Trophoblast cell (in vitro differentiated cells and primary cell): ENCODE data around the gene CHRNA9.

Experiments
- DNase-seq, 2 donors: peaks; one replicate each; pipeline ENCODE4 v3.0.0-alpha.2; 2016
- H2AFZ ChIP-seq: 2 replicates; pipeline ENCODE4 v1.6.1; 2013; ENCODE audit warnings: low read length, moderate library complexity, mild to moderate bottlenecking; ENCODE audit not compliant: insufficient read depth, poor library complexity
- H2AK5ac ChIP-seq: 2 replicates; pipeline ENCODE4 v1.6.1; 2013; ENCODE audit warnings: mild to moderate bottlenecking, low read length
- H2BK120ac ChIP-seq: 2 replicates; pipeline ENCODE4 v1.6.1; 2013; ENCODE audit warnings: low read length, mild to moderate bottlenecking, moderate library complexity; ENCODE audit not compliant: insufficient read depth, poor library complexity
- H2BK12ac ChIP-seq: 2 replicates; pipeline ENCODE4 v1.6.1; 2013; ENCODE audit warnings: mild to moderate bottlenecking, low read length, moderate library complexity
- H2BK5ac ChIP-seq: 2 replicates; pipeline ENCODE4 v1.6.1; 2013; ENCODE audit warnings: low read length, low read depth, moderate library complexity, mild to moderate bottlenecking; ENCODE audit not compliant: poor library complexity
- H3K14ac ChIP-seq: 2 replicates; pipeline ENCODE4 v1.6.1; 2013; ENCODE audit warnings: mild to moderate bottlenecking, low read length
- H3K18ac ChIP-seq: 2 replicates; pipeline ENCODE4 v1.6.1; 2013; ENCODE audit warnings: mild to moderate bottlenecking, low read length
- H3K23ac ChIP-seq: 2 replicates; pipeline ENCODE4 v1.6.1; 2013; ENCODE audit warnings: low read length
- H3K27ac ChIP-seq: 2 replicates; pipeline ENCODE4 v1.5.1; 2013; ENCODE audit warnings: low read depth, mild to moderate bottlenecking, inconsistent platforms, low read length, moderate library complexity
- H3K27me3 ChIP-seq: 2 replicates; pipeline ENCODE4 v1.6.1; 2013; ENCODE audit warnings: inconsistent platforms, mild to moderate bottlenecking, low read length, moderate library complexity; ENCODE audit not compliant: insufficient read depth
- H3K36me3 ChIP-seq, 2 experiments: 1 replicate in 1 of 2; 2 replicates in 1 of 2; pipeline ENCODE4 v1.6.1; 2013; ENCODE audit warnings: low read length in 2 of 2, mild to moderate bottlenecking in 2 of 2, moderate library complexity in 1 of 2; ENCODE audit not compliant: insufficient read depth in 2 of 2, control insufficient read depth in 1 of 2
- H3K4ac ChIP-seq: 2 replicates; pipeline ENCODE4 v1.6.1; 2013; ENCODE audit warnings: low read depth, mild to moderate bottlenecking, low read length, moderate library complexity
- H3K4me1 ChIP-seq, 2 experiments: 1 replicate in 1 of 2; 2 replicates in 1 of 2; pipeline ENCODE4 v1.6.1; 2013; ENCODE audit warnings: low read length in 2 of 2, mild to moderate bottlenecking in 2 of 2, moderate library complexity in 1 of 2; ENCODE audit not compliant: insufficient read depth in 2 of 2, control insufficient read depth in 1 of 2
- H3K4me2 ChIP-seq: 2 replicates; pipeline ENCODE4 v1.6.1; 2013; ENCODE audit warnings: inconsistent platforms, mild to moderate bottlenecking, low read length, moderate library complexity
- H3K4me3 ChIP-seq: 2 replicates; pipeline ENCODE4 v1.5.1; 2013; ENCODE audit warnings: mild to moderate bottlenecking, low read depth, low read length, inconsistent platforms
- H3K79me1 ChIP-seq: one replicate; pipeline ENCODE4 v1.6.1; 2013; ENCODE audit warnings: low read length
- H3K79me2 ChIP-seq: 2 replicates; pipeline ENCODE4 v1.6.1; 2013; ENCODE audit warnings: low read length, mild to moderate bottlenecking; ENCODE audit not compliant: control insufficient read depth, insufficient read depth, poor library complexity
- H3K9ac ChIP-seq: 2 replicates; pipeline ENCODE4 v1.6.1; 2013; ENCODE audit warnings: mild to moderate bottlenecking, low read length
- H3K9me3 ChIP-seq: 2 replicates; pipeline ENCODE4 v1.6.1; 2013; ENCODE audit warnings: low read depth, mild to moderate bottlenecking, control low read depth, inconsistent platforms, low read length; ENCODE audit not compliant: insufficient read depth
- H4K12ac ChIP-seq: 2 replicates; pipeline ENCODE4 v1.6.1; 2013; ENCODE audit warnings: low read depth, mild to moderate bottlenecking, low read length, moderate library complexity
- H4K8ac ChIP-seq: 2 replicates; pipeline ENCODE4 v1.6.1; 2013; ENCODE audit warnings: low read depth, mild to moderate bottlenecking, low read length, moderate library complexity
- H4K91ac ChIP-seq: one replicate; pipeline ENCODE4 v1.6.1; 2013; ENCODE audit warnings: low read depth, mild to moderate bottlenecking, low read length, moderate library complexity
- WGBS: extraction: QIAGEN DNeasy Blood & Tissue Kit; methylation state at CpG from one replicate; pipeline ENCODE4 v1.1.7; 2013; ENCODE audit warnings: missing lambda C conversion rate; ENCODE audit not compliant: insufficient read length, insufficient coverage; ENCODE audit errors: extremely low coverage; 5-methylcytosine and 5-hydroxymethylcytosine counted together

Gene CHRNA9

DNA sequence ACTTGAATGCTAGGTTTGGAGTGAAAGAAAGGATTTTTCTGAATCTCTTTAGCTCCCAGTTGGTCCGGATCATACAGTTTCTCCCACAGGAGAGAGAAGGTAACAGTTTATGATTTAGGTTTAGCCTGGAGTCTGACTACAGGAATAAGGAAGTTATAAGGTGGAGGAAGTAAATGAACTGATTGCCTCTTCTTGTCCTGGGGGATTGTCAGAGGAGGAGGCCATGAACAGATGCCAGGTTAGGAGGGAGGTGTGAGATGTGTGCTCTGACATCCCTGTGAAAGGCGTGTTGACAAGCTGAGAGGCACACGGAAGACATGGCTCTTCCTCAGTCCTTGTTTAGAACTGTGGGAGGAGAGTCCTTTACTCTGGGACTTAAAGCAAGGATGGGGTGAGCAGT, 64.4 kb downstream of the CHRNA9 start:
- no peaks in the 10 kb centered on the region for H3K79me2 ChIP-seq
- no peak overlapping the region for H4K8ac ChIP-seq
- no peak overlapping the region for H2BK12ac ChIP-seq
- H3K18ac ChIP-seq, result no peak overlapping the region
- H3K9me3 ChIP-seq, result no peaks in the 10 kb centered on the region
- H3K4me3 ChIP-seq, result no peak overlapping the region
- H3K4me2 ChIP-seq, result no peak overlapping the region
- H3K27ac ChIP-seq, result no peak overlapping the region
- H3K79me1 ChIP-seq, result peaks cover 7% of the 10 kb centered on the region
- H4K91ac ChIP-seq, result no peak overlapping the region
- WGBS, result no CpG with 5 or more reads among the region's 3 CpGs
- no peak overlapping the region for H3K23ac ChIP-seq
- no peak for DNase-seq
- H2BK5ac ChIP-seq, result no peak overlapping the region
- H3K27me3 ChIP-seq, result no peaks in the 10 kb centered on the region
- H2BK120ac ChIP-seq, result no peak overlapping the region
- H3K4ac ChIP-seq, result no peak overlapping the region
- H2AK5ac ChIP-seq, result no peak overlapping the region
- H3K36me3 ChIP-seq, result no peaks in the 10 kb centered on the region
- no peak overlapping the region for H2AFZ ChIP-seq
- no peak overlapping the region for H3K9ac ChIP-seq
- H3K14ac ChIP-seq, result no peak overlapping the region
- H3K4me1 ChIP-seq, result peaks cover 18 to 19% of the 10 kb centered on the region in 2 experiments
- H4K12ac ChIP-seq, result no peak overlapping the region

GRCh38 chr4:40401096-40401495, 66.0 kb downstream of the CHRNA9 start:
- H2BK120ac ChIP-seq, result no peak overlapping the region
- H3K27ac ChIP-seq, result no peak overlapping the region
- H3K4ac ChIP-seq, result no peak overlapping the region
- no peak overlapping the region for H2BK12ac ChIP-seq
- H3K9ac ChIP-seq, result no peak overlapping the region
- peak overlapping the region; percentile 14 for H4K8ac ChIP-seq
- no peak overlapping the region for H3K4me3 ChIP-seq
- H3K18ac ChIP-seq, result no peak overlapping the region
- H2AK5ac ChIP-seq, result no peak overlapping the region
- H4K91ac ChIP-seq, result peak overlapping the region; percentile 34
- H3K14ac ChIP-seq, result no peak overlapping the region
- no peaks in the 10 kb centered on the region for H3K9me3 ChIP-seq
- peaks cover 7% of the 10 kb centered on the region for H3K79me1 ChIP-seq
- H2BK5ac ChIP-seq, result no peak overlapping the region
- no peaks in the 10 kb centered on the region for H3K36me3 ChIP-seq
- H3K4me2 ChIP-seq, result no peak overlapping the region
- no peak overlapping the region for H2AFZ ChIP-seq
- H3K27me3 ChIP-seq, result no peaks in the 10 kb centered on the region
- peak; percentile 77 to 88 for DNase-seq
- no CpG with 5 or more reads among the region's 6 CpGs for WGBS
- no peak overlapping the region for H3K23ac ChIP-seq
- H3K79me2 ChIP-seq, result no peaks in the 10 kb centered on the region
- no peak overlapping the region for H4K12ac ChIP-seq
- peaks cover 18 to 20% of the 10 kb centered on the region in 2 experiments for H3K4me1 ChIP-seq

DNA sequence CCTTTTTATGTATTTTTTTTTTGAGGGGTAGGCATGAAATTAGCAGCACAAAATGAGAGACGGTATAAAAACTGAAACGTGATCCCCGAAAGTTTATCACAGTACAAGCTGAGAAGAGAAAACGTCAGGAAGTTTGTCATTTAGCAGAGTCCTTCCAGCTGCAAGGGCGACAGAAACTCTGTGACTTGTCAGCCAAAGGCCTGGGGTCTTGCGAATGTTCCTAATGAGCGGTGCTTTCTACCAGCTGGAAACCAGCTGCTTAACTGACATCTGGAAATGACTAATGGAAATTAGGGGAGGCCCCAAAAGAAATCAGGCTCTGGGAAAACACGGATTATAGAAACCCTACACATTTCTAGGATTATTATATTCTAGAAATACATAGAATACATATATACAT, 66.5 kb downstream of the CHRNA9 start:
- no peaks in the 10 kb centered on the region for H3K79me2 ChIP-seq
- no peak for DNase-seq
- H2BK5ac ChIP-seq, result no peak overlapping the region
- H3K27me3 ChIP-seq, result no peaks in the 10 kb centered on the region
- H3K79me1 ChIP-seq, result peaks cover 7% of the 10 kb centered on the region
- no peak overlapping the region for H2BK120ac ChIP-seq
- no peak overlapping the region for H3K4me2 ChIP-seq
- WGBS, result no CpG with 5 or more reads among the region's 8 CpGs
- no peak overlapping the region for H2AK5ac ChIP-seq
- peaks cover 18 to 20% of the 10 kb centered on the region in 2 experiments for H3K4me1 ChIP-seq
- no peak overlapping the region for H4K8ac ChIP-seq
- H2AFZ ChIP-seq, result no peak overlapping the region
- H3K4me3 ChIP-seq, result no peak overlapping the region
- no peaks in the 10 kb centered on the region for H3K36me3 ChIP-seq
- H3K9me3 ChIP-seq, result peaks cover 2% of the 10 kb centered on the region
- H4K91ac ChIP-seq, result peak overlapping the region; percentile 34
- no peak overlapping the region for H2BK12ac ChIP-seq
- no peak overlapping the region for H3K9ac ChIP-seq
- H3K27ac ChIP-seq, result no peak overlapping the region
- H3K23ac ChIP-seq, result no peak overlapping the region
- no peak overlapping the region for H3K4ac ChIP-seq
- no peak overlapping the region for H4K12ac ChIP-seq
- H3K14ac ChIP-seq, result no peak overlapping the region
- H3K18ac ChIP-seq, result no peak overlapping the region

DNA sequence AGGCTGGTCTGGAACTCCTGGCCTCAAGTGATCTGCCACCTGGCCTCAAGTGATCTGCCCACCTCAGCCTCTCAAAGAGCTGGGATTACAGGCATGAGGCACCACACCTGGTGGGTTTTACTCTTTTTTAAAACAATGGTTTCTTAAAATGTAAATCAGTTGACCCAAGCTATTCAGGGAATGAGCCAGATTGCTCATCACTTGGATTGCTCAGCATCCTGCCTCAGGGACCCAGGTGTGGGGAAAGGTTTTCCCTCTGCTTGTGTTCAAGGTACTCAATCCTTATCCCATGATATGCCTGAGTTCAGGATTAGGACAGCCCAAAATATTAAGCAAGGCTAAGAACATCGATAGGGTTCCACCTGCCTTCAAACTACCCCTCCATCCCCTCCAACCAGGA, 67.4 kb downstream of the CHRNA9 start:
- H3K27me3 ChIP-seq, result no peaks in the 10 kb centered on the region
- H3K79me1 ChIP-seq, result peaks cover 7% of the 10 kb centered on the region
- H4K8ac ChIP-seq, result peak overlapping the region; percentile 49
- no peak overlapping the region for H4K12ac ChIP-seq
- no peak overlapping the region for H3K23ac ChIP-seq
- no peak overlapping the region for H2AFZ ChIP-seq
- H3K4ac ChIP-seq, result no peak overlapping the region
- WGBS, result no CpG with 5 or more reads among the region's 1 CpG
- H3K9me3 ChIP-seq, result peaks cover 6% of the 10 kb centered on the region
- no peak overlapping the region for H3K9ac ChIP-seq
- H3K36me3 ChIP-seq, result no peaks in the 10 kb centered on the region
- H3K4me2 ChIP-seq, result no peak overlapping the region
- no peak overlapping the region for H3K18ac ChIP-seq
- peak; percentile 91 to 95 for DNase-seq
- peak overlapping the region; percentile 77 for H2BK120ac ChIP-seq
- H2AK5ac ChIP-seq, result no peak overlapping the region
- no peaks in the 10 kb centered on the region for H3K79me2 ChIP-seq
- H3K4me3 ChIP-seq, result no peak overlapping the region
- H4K91ac ChIP-seq, result peak overlapping the region; percentile 73
- peak overlapping the region; percentile 73 for H3K27ac ChIP-seq
- H3K4me1 ChIP-seq, result peaks cover 18 to 20% of the 10 kb centered on the region in 2 experiments
- H2BK12ac ChIP-seq, result no peak overlapping the region
- peak overlapping the region; percentile 57 for H2BK5ac ChIP-seq
- H3K14ac ChIP-seq, result no peak overlapping the region
